ENCODE measurements around the gene LNPK.

DNA sequence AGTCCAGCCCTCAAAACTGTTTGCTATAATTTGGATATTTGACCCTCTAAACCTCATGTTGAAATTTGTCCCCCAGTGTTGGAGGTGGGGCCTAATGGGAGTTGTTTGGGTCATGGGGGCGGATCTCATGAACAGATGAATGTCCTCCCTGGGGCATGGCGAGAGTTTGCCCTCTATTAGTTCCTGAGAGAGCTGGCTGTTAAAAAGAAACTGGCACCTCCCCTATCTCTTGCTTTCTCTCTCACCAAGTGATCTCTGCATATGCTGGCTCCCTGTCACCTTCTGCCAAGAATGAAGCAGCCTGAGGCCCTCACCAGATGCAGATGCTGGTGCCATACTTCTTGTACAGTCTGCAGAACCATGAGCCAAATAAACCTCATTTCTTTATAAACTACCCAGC, 12.0 kb downstream of the LNPK start:
- TF ChIP-seq CTCF (conservative IDR thresholded peaks at IDR 0.05; ENCODE audit: low read length) (no peak), EZH2phosphoT487 (IDR thresholded peaks at IDR 0.05; ENCODE audit: borderline replicate concordance, low read depth, low read length) (no peak)

Measured in OCI-LY7 (cell line).